OCI-LY1 (cell line): ENCODE data around the gene FAM227A.

ENCODE experiments used
- H2AFZ ChIP-seq: fragments of 200-600 bp; sonication (generic), shearing (Covaris generic); 2 replicates; pipeline ENCODE4 v1.6.0; 2014; ENCODE audit warnings: antibody characterized with exemption, mild to moderate bottlenecking, low read length
- H3F3A ChIP-seq: fragments of 200-600 bp; sonication (generic), shearing (Covaris generic); 2 replicates; pipeline ENCODE4 v1.6.0; 2014; ENCODE audit warnings: mild to moderate bottlenecking, antibody characterized with exemption, low read length, moderate library complexity; ENCODE audit not compliant: insufficient read depth
- H3K27ac ChIP-seq: fragments of 200-600 bp; sonication (generic); 2 replicates; pipeline ENCODE4 v1.5.1; 2014; ENCODE audit warnings: low read length, mixed run types, mild to moderate bottlenecking, low read depth; ENCODE audit not compliant: poor library complexity, severe bottlenecking
- H3K27me3 ChIP-seq: fragments of 200-600 bp; sonication (generic); 2 replicates; pipeline ENCODE4 v1.6.0; 2014; ENCODE audit warnings: antibody characterized with exemption, mild to moderate bottlenecking, low read length, moderate library complexity; ENCODE audit not compliant: insufficient read depth
- H3K36me3 ChIP-seq: fragments of 200-600 bp; sonication (generic); 2 replicates; pipeline ENCODE4 v1.6.1; 2014; ENCODE audit warnings: mild to moderate bottlenecking, antibody characterized with exemption, low read length, moderate library complexity, mixed read lengths; ENCODE audit not compliant: insufficient read depth
- H3K4me1 ChIP-seq: fragments of 200-600 bp; sonication (generic); 2 replicates; pipeline ENCODE4 v1.5.1; 2014; ENCODE audit warnings: mild to moderate bottlenecking, low read length, moderate library complexity; ENCODE audit not compliant: insufficient read depth, severe bottlenecking
- H3K4me2 ChIP-seq: fragments of 200-600 bp; sonication (generic), shearing (Covaris generic); 2 replicates; pipeline ENCODE4 v1.6.1; 2014; ENCODE audit warnings: low read length
- H3K4me3 ChIP-seq: fragments of 200-600 bp; sonication (generic); 2 replicates; pipeline ENCODE4 v1.5.1; 2014; ENCODE audit warnings: low read length, low read depth, mild to moderate bottlenecking, mixed read lengths; ENCODE audit not compliant: poor library complexity, severe bottlenecking
- H3K79me2 ChIP-seq: fragments of 200-600 bp; shearing (Covaris generic); 2 replicates; pipeline ENCODE4 v1.6.1; 2016; ENCODE audit warnings: mixed run types, low read length, mixed read lengths; ENCODE audit not compliant: insufficient read depth
- H3K9ac ChIP-seq: fragments of 200-600 bp; sonication (generic), shearing (Covaris generic); 2 replicates; pipeline ENCODE4 v1.6.1; 2014; ENCODE audit warnings: mild to moderate bottlenecking, low read length, mixed read lengths
- H3K9me2 ChIP-seq: fragments of 200-600 bp; sonication (generic), shearing (Covaris generic); 2 replicates; pipeline ENCODE4 v1.6.1; 2014; ENCODE audit warnings: low read depth, mild to moderate bottlenecking, low read length, mixed read lengths
- H3K9me3 ChIP-seq: fragments of 200-600 bp; shearing (Covaris generic); 2 replicates; pipeline ENCODE4 v1.6.1; 2014; ENCODE audit warnings: low read length, mixed read lengths
- H4K20me1 ChIP-seq: fragments of 200-600 bp; sonication (generic), shearing (Covaris generic); 2 replicates; pipeline ENCODE4 v1.6.0; 2016; ENCODE audit warnings: mild to moderate bottlenecking, low read length; ENCODE audit not compliant: insufficient read depth
- CTCF ChIP-seq: fragments of 200-600 bp; sonication (generic), shearing (Covaris generic); IDR thresholded peaks from 2 replicates; pipeline ENCODE4 v1.5.1; 2017; ENCODE audit warnings: mild to moderate bottlenecking, antibody characterized with exemption, low read length, moderate library complexity, mixed read lengths
- EZH2 ChIP-seq: fragments of 200-600 bp; sonication (generic), shearing (Covaris generic); IDR thresholded peaks from 2 replicates; pipeline ENCODE4 v1.8.0; 2017; ENCODE audit warnings: borderline replicate concordance, mixed run types, mild to moderate bottlenecking, antibody characterized with exemption, low read length, moderate library complexity, mixed read lengths

Gene FAM227A

GRCh38 chr22:38689651-38690050, 33.5 kb upstream of the FAM227A start:
- Histone ChIP-seq H3F3A (no peaks in the 10 kb centered on the region), H3K27me3 (no peaks in the 10 kb centered on the region), H3K36me3 (peaks cover 72% of the 10 kb centered on the region), H3K27ac (no peak overlapping the region), H4K20me1 (no peaks in the 10 kb centered on the region), H3K9ac (no peak overlapping the region), H3K4me3 (no peak overlapping the region), H3K79me2 (no peaks in the 10 kb centered on the region), H3K9me2 (no peaks in the 10 kb centered on the region), H3K4me2 (no peak overlapping the region), H3K9me3 (no peaks in the 10 kb centered on the region), H2AFZ (no peak overlapping the region), H3K4me1 (peaks cover 4% of the 10 kb centered on the region)
- TF ChIP-seq CTCF (no peak), EZH2 (no peak)

DNA sequence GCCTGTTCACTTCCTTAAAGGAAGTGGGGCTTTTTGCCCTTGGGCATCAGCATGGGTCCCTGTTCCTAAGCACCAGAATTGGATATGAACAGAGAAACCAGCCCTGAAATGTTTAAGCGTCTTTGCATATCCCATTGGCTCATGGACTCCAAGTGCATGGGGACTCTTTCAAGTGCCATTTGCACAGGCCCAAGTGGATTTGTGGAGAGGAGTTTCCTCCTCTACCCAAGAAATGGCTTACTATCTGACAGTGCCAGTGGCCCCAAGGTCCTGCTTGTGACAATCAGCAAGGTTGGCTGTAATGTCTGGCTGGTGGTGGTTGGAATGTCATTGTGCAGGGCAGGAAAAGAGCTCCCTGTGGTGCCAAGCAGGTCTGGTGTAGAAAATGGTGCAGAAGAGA, 29.6 kb upstream of the FAM227A start:
- TF ChIP-seq CTCF (no peak), EZH2 (no peak)
- Histone ChIP-seq H3K27me3 (no peaks in the 10 kb centered on the region), H3K79me2 (peaks cover 8% of the 10 kb centered on the region), H3K27ac (no peak overlapping the region), H3K4me2 (no peak overlapping the region), H4K20me1 (no peaks in the 10 kb centered on the region), H2AFZ (no peak overlapping the region), H3K4me1 (peaks cover 13% of the 10 kb centered on the region), H3K9me3 (no peaks in the 10 kb centered on the region), H3K4me3 (no peak overlapping the region), H3K9me2 (no peaks in the 10 kb centered on the region), H3K9ac (no peak overlapping the region), H3K36me3 (peaks cover 67% of the 10 kb centered on the region), H3F3A (no peaks in the 10 kb centered on the region)

DNA sequence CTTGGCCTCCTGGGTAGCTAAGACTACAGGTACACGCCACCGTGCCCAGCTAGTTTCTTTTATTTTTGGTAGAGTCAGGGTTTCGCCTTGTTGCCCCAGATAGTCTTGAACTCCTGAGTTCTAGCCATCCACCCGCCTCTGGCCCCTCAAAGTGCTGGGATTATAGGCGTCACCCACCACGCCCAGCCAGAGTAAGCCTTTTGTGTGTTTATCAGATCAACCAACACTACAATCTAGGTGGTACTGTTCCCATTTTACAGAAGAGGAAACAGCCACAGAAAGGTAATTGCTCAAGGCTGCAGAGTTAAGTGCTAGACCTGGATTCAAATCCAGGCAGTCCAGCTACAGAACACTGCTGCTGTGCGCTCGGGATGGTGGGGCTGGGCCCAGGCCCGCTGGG, 28.7 kb upstream of the FAM227A start:
- no peaks in the 10 kb centered on the region for H3K27me3 ChIP-seq
- no peak overlapping the region for H3K4me2 ChIP-seq
- no peaks in the 10 kb centered on the region for H4K20me1 ChIP-seq
- H3K9ac ChIP-seq, result no peak overlapping the region
- TF ChIP-seq CTCF, result no peak
- no peak for TF ChIP-seq EZH2
- no peak overlapping the region for H3K4me3 ChIP-seq
- H3K79me2 ChIP-seq, result peaks cover 8% of the 10 kb centered on the region
- H2AFZ ChIP-seq, result no peak overlapping the region
- no peak overlapping the region for H3K27ac ChIP-seq
- H3K4me1 ChIP-seq, result peaks cover 13% of the 10 kb centered on the region
- H3K9me3 ChIP-seq, result no peaks in the 10 kb centered on the region
- H3K36me3 ChIP-seq, result peaks cover 65% of the 10 kb centered on the region
- no peaks in the 10 kb centered on the region for H3F3A ChIP-seq
- no peaks in the 10 kb centered on the region for H3K9me2 ChIP-seq
